Ascending aorta (tissue), 2 donors: Measurements from ENCODE around the gene PTPMT1. TPM values are rescaled to one million over a fixed set of nuclear protein-coding genes. Genes with fewer than 3 reads are reported as not detected.
A peak's percentile ranks its signal among the peaks of the same experiment; 100 is the strongest.

Experiments
- DNase-seq, 2 donors: peaks; one replicate each; pipeline ENCODE4 v3.0.0-alpha.2; 2019; ENCODE audit warnings: low spot score in 2 of 2
- H3K27ac ChIP-seq, 2 donors: fragments of 200-600 bp; sonication (generic); one replicate each; pipeline ENCODE4 v1.5.1; 2016 to 2017; ENCODE audit warnings: mild to moderate bottlenecking in 1 of 2
- H3K27me3 ChIP-seq: fragments of 200-600 bp; sonication (generic); one replicate; pipeline ENCODE4 v1.5.1; 2017
- H3K36me3 ChIP-seq, 2 donors: fragments of 200-600 bp; sonication (generic); one replicate each; pipeline ENCODE4 v1.5.1; 2016
- H3K4me1 ChIP-seq, 2 donors: fragments of 200-600 bp; sonication (generic); one replicate each; pipeline ENCODE4 v1.5.1; 2016 to 2017; ENCODE audit warnings: mild to moderate bottlenecking in 1 of 2
- H3K4me3 ChIP-seq, 2 donors: fragments of 200-600 bp; sonication (generic); one replicate each; pipeline ENCODE4 v1.5.1; 2016 to 2017; ENCODE audit warnings: mild to moderate bottlenecking in 1 of 2
- H3K9me3 ChIP-seq, 2 donors: fragments of 200-600 bp; sonication (generic); one replicate each; pipeline ENCODE4 v1.5.1; 2016
- intact Hi-C: fragments of 100-400 bp; cut with DNase I; formaldehyde crosslinking; loops from one replicate; pipeline ENCODE4 v1.15.1; 2023
- total RNA-seq: library from RNA; depleted of rRNA; stranded (reverse); fragments of >200 nt; gene quantifications from one replicate; pipeline ENCODE4 v1.1.0, GENCODE V29; 2016
- TF ChIP-seq, protein P1 (sequence below), 3 experiments: fragments of 200-600 bp in 2 of 3; fragments of 450-650 bp in 1 of 3; sonication (generic) in 2 of 3; IDR thresholded peaks; one replicate each; pipeline ENCODE4 v1.5.1; 2016 to 2019; ENCODE audit warnings: antibody characterized with exemption in 3 of 3, mild to moderate bottlenecking in 1 of 3, moderate library complexity in 1 of 3

The PTPMT1 gene
- total RNA-seq, 1 donor from 2014 or later, result 215 TPM

DNA sequence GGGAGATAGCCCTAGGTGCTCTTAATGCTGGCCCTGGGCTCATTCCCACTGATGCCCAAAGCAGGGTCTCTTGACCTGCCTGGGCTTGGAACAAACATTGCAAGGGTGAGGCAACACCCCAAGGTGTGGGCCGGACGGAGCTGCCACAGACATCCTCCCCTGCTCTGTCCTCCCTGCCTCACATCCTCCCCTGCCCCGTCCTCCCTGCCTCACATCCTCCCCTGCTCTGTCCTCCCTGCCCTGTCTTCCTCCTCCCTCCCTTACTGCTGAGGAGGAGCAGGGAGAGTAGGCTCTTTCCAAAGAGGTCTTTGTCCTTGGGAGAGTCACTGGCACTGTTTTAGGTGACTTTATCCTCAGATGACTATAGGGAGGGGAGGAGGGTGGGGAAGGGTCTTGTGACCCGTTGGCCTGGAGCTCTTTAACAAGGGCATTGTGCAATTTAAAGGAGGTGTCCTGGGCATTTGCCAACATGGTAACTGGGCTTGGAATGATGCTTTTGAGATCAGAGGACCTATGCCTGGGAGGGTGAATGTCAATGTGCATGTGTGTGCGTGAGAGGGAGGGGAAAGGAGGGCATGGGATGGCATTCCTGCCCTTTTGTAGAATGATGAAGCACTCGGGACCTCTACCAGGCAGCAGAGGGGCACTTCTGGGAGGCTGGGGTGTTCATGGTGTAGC lies 21.8 kb downstream of the PTPMT1 start:
- Histone ChIP-seq H3K27ac (no peak overlapping the region), H3K27me3 (no peaks in the 10 kb centered on the region), H3K4me3 (no peak overlapping the region), H3K9me3 (no peaks in the 10 kb centered on the region), H3K36me3 (peaks cover 21 to 29% of the 10 kb centered on the region in 2 donors), H3K4me1 (no peaks in the 10 kb centered on the region)
- DNase-seq, result no peak
- TF ChIP-seq, protein P1, sequence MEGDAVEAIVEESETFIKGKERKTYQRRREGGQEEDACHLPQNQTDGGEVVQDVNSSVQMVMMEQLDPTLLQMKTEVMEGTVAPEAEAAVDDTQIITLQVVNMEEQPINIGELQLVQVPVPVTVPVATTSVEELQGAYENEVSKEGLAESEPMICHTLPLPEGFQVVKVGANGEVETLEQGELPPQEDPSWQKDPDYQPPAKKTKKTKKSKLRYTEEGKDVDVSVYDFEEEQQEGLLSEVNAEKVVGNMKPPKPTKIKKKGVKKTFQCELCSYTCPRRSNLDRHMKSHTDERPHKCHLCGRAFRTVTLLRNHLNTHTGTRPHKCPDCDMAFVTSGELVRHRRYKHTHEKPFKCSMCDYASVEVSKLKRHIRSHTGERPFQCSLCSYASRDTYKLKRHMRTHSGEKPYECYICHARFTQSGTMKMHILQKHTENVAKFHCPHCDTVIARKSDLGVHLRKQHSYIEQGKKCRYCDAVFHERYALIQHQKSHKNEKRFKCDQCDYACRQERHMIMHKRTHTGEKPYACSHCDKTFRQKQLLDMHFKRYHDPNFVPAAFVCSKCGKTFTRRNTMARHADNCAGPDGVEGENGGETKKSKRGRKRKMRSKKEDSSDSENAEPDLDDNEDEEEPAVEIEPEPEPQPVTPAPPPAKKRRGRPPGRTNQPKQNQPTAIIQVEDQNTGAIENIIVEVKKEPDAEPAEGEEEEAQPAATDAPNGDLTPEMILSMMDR (IDR thresholded peaks at IDR 0.05), result no peak
- intact Hi-C loops, result no loop called here

DNA sequence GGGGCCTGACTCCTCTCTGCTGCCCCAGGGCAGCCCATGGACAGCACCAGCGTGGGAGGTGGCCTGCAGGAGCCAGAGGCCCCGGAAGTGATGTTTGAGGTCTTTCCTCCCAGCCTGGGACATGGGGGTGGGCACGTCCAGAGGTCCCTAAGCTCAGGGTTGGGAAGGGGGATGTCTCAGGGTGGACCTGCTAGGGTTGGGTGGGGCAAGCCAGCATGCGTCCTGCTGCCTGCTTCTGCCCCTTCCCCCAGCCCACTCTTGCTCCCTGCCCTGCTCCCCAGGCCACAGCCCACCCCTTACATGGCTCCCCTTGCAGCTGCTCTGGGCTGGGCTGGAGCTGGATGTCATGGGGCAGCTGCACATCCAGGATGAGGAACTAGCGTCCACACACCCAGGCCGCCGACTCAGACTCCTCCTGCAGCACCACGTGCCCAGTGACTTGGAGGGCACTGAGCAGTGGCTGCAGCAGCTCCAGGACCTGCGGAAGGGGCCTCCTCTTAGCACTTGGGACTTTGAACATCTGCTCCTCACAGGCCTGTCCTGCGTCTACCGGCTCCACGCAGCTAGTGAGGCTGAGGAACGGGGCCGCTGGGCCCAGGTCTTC lies 22.4 kb downstream of the PTPMT1 start:
- Histone ChIP-seq H3K36me3 (peaks cover 15 to 22% of the 10 kb centered on the region in 2 donors), H3K4me1 (no peaks in the 10 kb centered on the region), H3K9me3 (no peaks in the 10 kb centered on the region), H3K4me3 (no peak overlapping the region), H3K27ac (no peak overlapping the region), H3K27me3 (no peaks in the 10 kb centered on the region)
- TF ChIP-seq, protein P1 (IDR thresholded peaks at IDR 0.05), result no peak
- peak in 1 of 2 donors; percentile 18 for DNase-seq
- intact Hi-C loops, result no loop called here

DNA sequence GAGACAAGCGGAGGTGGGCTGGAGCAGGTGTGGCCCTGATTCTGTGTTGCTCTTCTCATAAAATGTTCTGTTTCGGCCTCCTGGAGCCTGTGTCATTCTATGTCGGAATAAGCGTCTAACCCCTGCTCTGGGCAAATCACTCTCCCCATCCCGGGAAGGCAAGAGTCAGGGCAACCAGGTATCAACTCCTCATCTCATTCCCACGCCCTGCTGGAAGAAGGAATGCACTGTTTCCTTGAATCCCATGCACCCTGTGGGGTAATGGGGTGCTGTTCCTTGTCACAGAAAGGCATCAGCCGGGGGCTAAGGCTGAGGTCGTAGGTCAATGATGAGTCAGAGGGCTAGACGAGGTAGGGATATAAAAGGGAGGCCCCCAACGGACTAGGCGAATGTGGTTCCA lies 23.7 kb downstream of the PTPMT1 start:
- Histone ChIP-seq H3K4me1 (no peaks in the 10 kb centered on the region), H3K9me3 (no peaks in the 10 kb centered on the region), H3K4me3 (peak overlapping the region in 1 of 2 donors; percentile 54), H3K27me3 (no peaks in the 10 kb centered on the region), H3K27ac (no peak overlapping the region), H3K36me3 (peaks cover 2 to 10% of the 10 kb centered on the region in 2 donors)
- intact Hi-C loops, result no loop called here
- TF ChIP-seq, protein P1 (IDR thresholded peaks at IDR 0.05), result no peak
- no peak for DNase-seq

DNA sequence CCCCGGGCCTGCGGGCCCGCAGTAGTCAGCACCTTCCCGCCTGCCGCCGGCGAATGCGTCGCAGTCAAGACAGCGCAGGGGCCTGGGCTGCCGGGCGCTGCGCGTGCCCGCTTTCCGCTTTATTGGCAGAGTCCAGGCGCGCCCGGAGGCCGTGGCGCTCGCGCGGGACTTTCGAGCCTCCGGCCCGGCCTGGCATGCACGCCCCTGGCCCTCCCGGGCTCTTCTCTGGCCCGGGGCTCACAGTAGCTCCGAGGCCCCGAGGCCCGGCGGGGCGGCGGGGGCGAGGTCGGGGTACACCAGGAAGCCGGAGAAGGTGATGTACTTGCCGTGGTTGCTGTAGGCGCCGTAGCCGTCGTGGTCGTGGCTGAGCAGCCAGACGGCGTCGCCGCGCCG lies 24.2 kb downstream of the PTPMT1 start:
- Histone ChIP-seq H3K36me3 (peaks cover 0 to 6% of the 10 kb centered on the region in 2 donors), H3K9me3 (no peaks in the 10 kb centered on the region), H3K27ac (no peak overlapping the region), H3K4me1 (no peaks in the 10 kb centered on the region), H3K4me3 (peak overlapping the region in 1 of 2 donors; percentile 54), H3K27me3 (no peaks in the 10 kb centered on the region)
- intact Hi-C loops, result no loop called here
- TF ChIP-seq, protein P1 (IDR thresholded peaks at IDR 0.05), result no peak
- DNase-seq, result no peak

DNA sequence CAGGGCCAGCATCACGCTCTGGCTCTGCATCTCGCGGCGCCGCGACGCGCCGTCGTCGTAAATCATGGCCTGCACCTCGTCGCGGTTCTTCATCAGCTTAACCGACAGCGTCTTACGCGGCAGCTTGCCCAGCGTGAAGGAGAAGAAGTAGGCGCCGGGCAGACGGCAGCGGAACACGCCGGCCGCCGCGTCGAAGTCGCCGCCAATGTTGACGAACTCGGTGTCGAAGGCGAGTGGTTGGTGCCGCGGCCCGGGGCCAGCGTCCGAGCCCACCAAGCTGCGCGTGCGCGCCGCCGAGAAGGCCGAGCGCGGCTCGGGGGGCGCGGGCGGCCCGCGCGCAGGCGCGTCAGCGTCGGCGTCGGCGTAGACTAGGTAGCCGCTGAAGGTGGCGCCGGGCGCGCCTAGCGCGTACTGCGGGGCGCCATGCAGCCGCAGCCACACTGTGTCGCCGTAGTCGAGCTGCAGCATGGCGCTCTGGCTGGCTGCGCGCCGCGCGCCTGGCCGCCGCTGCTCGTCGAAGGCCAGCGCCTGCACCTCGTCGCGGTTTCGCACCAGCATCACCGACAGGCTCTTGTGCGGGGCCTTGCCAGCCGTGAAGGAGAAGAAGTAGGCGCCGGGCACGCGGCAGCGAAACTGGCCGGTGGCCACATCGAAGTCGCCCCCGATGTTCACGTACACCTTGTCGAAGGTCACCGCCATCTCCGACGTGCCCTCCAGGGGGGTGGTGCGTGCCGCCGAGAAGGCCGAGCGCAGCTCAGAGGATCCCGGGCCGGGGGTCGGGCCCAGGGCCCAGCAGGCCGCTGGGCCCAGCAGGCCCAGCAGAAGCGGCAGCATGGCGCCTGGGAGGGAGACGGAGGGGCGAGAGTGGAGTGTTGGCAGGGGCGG lies 24.8 kb downstream of the PTPMT1 start:
- Histone ChIP-seq H3K4me1 (no peaks in the 10 kb centered on the region), H3K36me3 (no peaks in the 10 kb centered on the region), H3K4me3 (peak overlapping the region; percentile 31 to 54), H3K27me3 (no peaks in the 10 kb centered on the region), H3K27ac (no peak overlapping the region), H3K9me3 (no peaks in the 10 kb centered on the region)
- no peak for DNase-seq
- TF ChIP-seq, protein P1 (IDR thresholded peaks at IDR 0.05), result no peak
- intact Hi-C loops, result no loop called here
